K562 (cell line): ENCODE measurements around the gene SV2A. TPM values are rescaled to one million over a fixed set of nuclear protein-coding genes. Genes with fewer than 3 reads are reported as not detected.

Experiments
- ATAC-seq: fragments of 200-7000 bp; cut with Tn5 transposase; 3 replicates; pipeline ENCODE4 v1.9.1; 2020; ENCODE audit warnings: moderate library complexity
- BruUV-seq: library from RNA; stranded (reverse); fragments of 400-500 nt; replicated peaks from 2 replicates; lab custom pipeline; 2021; lab: Mats Ljungman, UMichigan
- CTCF ChIA-PET: fragments of 300-600 bp; formaldehyde crosslinking; extraction: SDS; loops from one replicate; lab custom pipeline; 2021; ENCODE audit warnings: low intra/inter-chr PET ratio; lab: Yijun Ruan, JAX
- POLR2A ChIA-PET: fragments of 300-600, 350-650 bp; sonication (Branson Sonifier 250); formaldehyde crosslinking; extraction: SDS; loops from one replicate; lab custom pipeline; 2021; ENCODE audit warnings: antibody characterized with exemption, inconsistent platforms; lab: Yijun Ruan, JAX
- DNase-seq, 4 experiments: peaks; one replicate each; pipeline versions ENCODE4 v3.0.0 to v3.0.0-alpha.2; 2011 to 2018; ENCODE audit warnings: low spot score in 3 of 4, mixed read lengths in 3 of 4; ENCODE audit errors: extremely low read depth in 1 of 4
- FAIRE-seq: peaks from 2 replicates; lab custom pipeline; 2011; peaks lifted over from hg19 to GRCh38; lab: Jason Lieb, UNC
- H2AFZ ChIP-seq: 2 replicates; pipeline ENCODE4 v1.6.0; 2011; ENCODE audit warnings: low read depth, low read length, control low read depth, inconsistent platforms
- H3K27ac ChIP-seq: fragments of 200-600 bp; 3 replicates; pipeline ENCODE4 v1.8.0; 2011; ENCODE audit warnings: low read depth, mild to moderate bottlenecking, control low read depth, inconsistent platforms, low read length, moderate library complexity, mixed read lengths; ENCODE audit errors: extremely low read depth
- H3K27me3 ChIP-seq, 2 experiments: fragments of 300-600 bp in 1 of 2; 2 replicates in 1 of 2; 3 replicates in 1 of 2; pipeline versions ENCODE4 v1.6.0 to v1.8.0; 2011; ENCODE audit warnings: inconsistent platforms in 2 of 2, low read length in 2 of 2, mild to moderate bottlenecking in 1 of 2, mixed read lengths in 1 of 2, moderate library complexity in 1 of 2; ENCODE audit not compliant: control insufficient read depth in 2 of 2, insufficient read depth in 2 of 2
- H3K36me3 ChIP-seq: fragments of 300-600 bp; 3 replicates; pipeline ENCODE4 v1.8.0; 2011; ENCODE audit warnings: mild to moderate bottlenecking, low read length, inconsistent platforms; ENCODE audit not compliant: control insufficient read depth, insufficient read depth
- H3K4me1 ChIP-seq, 2 experiments: fragments of 200-600 bp in 1 of 2; replicated peaks in 1 of 2; 2 replicates in 1 of 2; 3 replicates in 1 of 2; pipeline versions ENCODE4 v1.5.1 to v1.8.0; 2011; ENCODE audit warnings: inconsistent platforms in 2 of 2, low read length in 2 of 2, mild to moderate bottlenecking in 1 of 2, mixed read lengths in 1 of 2, moderate library complexity in 1 of 2; ENCODE audit not compliant: control insufficient read depth in 2 of 2, insufficient read depth in 2 of 2
- H3K4me2 ChIP-seq: 2 replicates; pipeline ENCODE4 v1.6.1; 2011; ENCODE audit warnings: low read length, control low read depth, inconsistent platforms, mixed read lengths; ENCODE audit not compliant: insufficient read depth
- H3K4me3 ChIP-seq: fragments of 200-600 bp; sonication (generic), shearing (Covaris generic); 2 replicates; pipeline ENCODE4 v1.5.1; 2016; ENCODE audit warnings: control low read depth, inconsistent platforms
- H3K79me2 ChIP-seq: fragments of 200-600 bp; 3 replicates; pipeline ENCODE4 v1.8.0; 2011; ENCODE audit warnings: low read length, inconsistent platforms; ENCODE audit not compliant: control insufficient read depth, insufficient read depth
- H3K9ac ChIP-seq, 2 experiments: 2 replicates each; pipeline versions ENCODE4 v1.6.0 to v1.6.1; 2011; ENCODE audit warnings: low read depth in 2 of 2, low read length in 2 of 2, control low read depth in 1 of 2, inconsistent platforms in 1 of 2, mild to moderate bottlenecking in 1 of 2, mixed read lengths in 1 of 2; ENCODE audit not compliant: insufficient read depth in 1 of 2
- H3K9me1 ChIP-seq: one replicate; pipeline ENCODE4 v1.6.0; 2011; ENCODE audit warnings: inconsistent platforms, mild to moderate bottlenecking, low read length, moderate library complexity; ENCODE audit not compliant: control insufficient read depth, insufficient read depth
- H3K9me3 ChIP-seq: replicated peaks from 2 replicates; pipeline ENCODE4 v1.5.1; 2011; ENCODE audit warnings: low read depth, low read length, inconsistent platforms; ENCODE audit not compliant: control insufficient read depth, insufficient read depth
- H4K20me1 ChIP-seq: replicated peaks from 2 replicates; pipeline ENCODE4 v1.6.1; 2011; ENCODE audit warnings: low read length, inconsistent platforms, mixed read lengths; ENCODE audit not compliant: control insufficient read depth, insufficient read depth
- BACH1 ChIP-seq: fragments of 200-800 bp; sonication (Bioruptor generic); IDR thresholded peaks from 2 replicates; pipeline ENCODE4 v1.6.1; 2016; ENCODE audit warnings: missing genetic modification characterization, missing compliant biosample characterization
- EP400 ChIP-seq: fragments of 450-650 bp; IDR thresholded peaks from 2 replicates; pipeline ENCODE4 v1.6.1; 2017; ENCODE audit warnings: antibody characterized with exemption, mild to moderate bottlenecking, moderate library complexity
- FOS ChIP-seq: IDR thresholded peaks from 3 replicates; pipeline ENCODE4 v1.6.1; 2011; ENCODE audit not compliant: insufficient read length; ENCODE audit errors: extremely low read depth
- LARP7 ChIP-seq: fragments of 450-650 bp; IDR thresholded peaks from 2 replicates; pipeline ENCODE4 v1.6.1; 2016
- MCM5 ChIP-seq: fragments of 450-650 bp; IDR thresholded peaks from 2 replicates; pipeline ENCODE4 v1.6.1; 2016; ENCODE audit warnings: low read depth
- MTA2 ChIP-seq: fragments of 450-650 bp; IDR thresholded peaks from 2 replicates; pipeline ENCODE4 v1.6.1; 2016; ENCODE audit warnings: low read depth
- POLR3A ChIP-seq: IDR thresholded peaks from 2 replicates; pipeline ENCODE4 v1.6.1; 2011; ENCODE audit warnings: borderline replicate concordance, mild to moderate bottlenecking, moderate library complexity; ENCODE audit not compliant: insufficient read length, insufficient read depth; ENCODE audit errors: extremely low read depth
- POLR3G ChIP-seq: IDR thresholded peaks from 2 replicates; pipeline ENCODE4 v1.6.1; 2011; ENCODE audit not compliant: insufficient read length, insufficient replicate concordance; ENCODE audit errors: extremely low read depth
- PRPF4 ChIP-seq: fragments of 200-400 bp; formaldehyde crosslinking; IDR thresholded peaks from one replicate; pipeline ENCODE4 v1.6.1; 2017; ENCODE audit warnings: low read length, low read depth, mild to moderate bottlenecking; ENCODE audit not compliant: insufficient read depth, poor library complexity, severe bottlenecking
- TEAD1 ChIP-seq, 2 experiments: fragments of 450-650 bp in 1 of 2; sonication (generic) in 1 of 2; formaldehyde crosslinking; IDR thresholded peaks; 2 replicates each; pipeline versions ENCODE4 v1.4.0 to v1.8.0; 2020 to 2022; ENCODE audit warnings: mild to moderate bottlenecking in 2 of 2, missing genetic modification reagents in 1 of 2
- ZBTB1 ChIP-seq: sonication (generic); formaldehyde crosslinking; IDR thresholded peaks from 2 replicates; pipeline ENCODE4 v1.8.1; 2023; ENCODE audit warnings: missing genetic modification reagents, low read depth, mild to moderate bottlenecking, borderline replicate concordance
- ZNF143 ChIP-seq: sonication (generic); formaldehyde crosslinking; IDR thresholded peaks from 2 replicates; pipeline ENCODE4 v1.9.0; 2022; ENCODE audit warnings: mild to moderate bottlenecking, missing genetic modification reagents
- ZNF24 ChIP-seq: fragments of 450-650 bp; IDR thresholded peaks from 2 replicates; pipeline ENCODE4 v1.6.1; 2016
- ZNF253 ChIP-seq: fragments of 250-450 bp; sonication (Bioruptor Pico); conservative IDR thresholded peaks from 2 replicates; pipeline ENCODE4 v1.6.1; 2021; ENCODE audit warnings: mild to moderate bottlenecking
- ZNF324 ChIP-seq: fragments of 250-450 bp; sonication (Bioruptor Pico); IDR thresholded peaks from 2 replicates; pipeline ENCODE4 v1.4.0; 2020; ENCODE audit warnings: mild to moderate bottlenecking
- ZNF589 ChIP-seq: fragments of 200-800 bp; sonication (Bioruptor generic); IDR thresholded peaks from 2 replicates; pipeline ENCODE4 v1.6.1; 2016; ENCODE audit warnings: low read depth, missing genetic modification characterization, missing compliant biosample characterization
- WGBS: fragments of 100-300 bp; shearing (Covaris generic); methylation state at CpG from one replicate; pipeline ENCODE4 v1.1.6; 2016; ENCODE audit warnings: low coverage, mixed read lengths; ENCODE audit not compliant: insufficient coverage; ENCODE audit errors: missing lambda C conversion rate; 5-methylcytosine and 5-hydroxymethylcytosine counted together
- in situ Hi-C: fragments of 300-500 bp; cut with MboI; formaldehyde crosslinking; loops from 4 replicates; pipeline ENCODE4 v1.15.0; 2018; ENCODE audit warnings: inconsistent platforms, mixed read lengths
- intact Hi-C: fragments of 100-400 bp; cut with micrococcal nuclease; formaldehyde crosslinking; loops from 2 replicates; pipeline ENCODE4 v1.14.2; 2022
- polyA plus RNA-seq, 8 experiments: library from polyadenylated mRNA; depleted of rRNA in 4 of 8; stranded (reverse) in 5 of 8; unstranded in 3 of 8; fragments of >200 nt; fragmentation: Nextera tagmentation in 2 of 8; fragmentation: Illumina TruSeq in 1 of 8; extraction: Ambion mirVana in 2 of 8; extraction: Trizol in 1 of 8; gene quantifications; 2 replicates each; pipeline versions ENCODE4 v1.2.1 to v1.2.3, GENCODE V29; 2011 to 2014; ENCODE audit warnings: inconsistent platforms in 1 of 8, missing spikeins in 1 of 8
- total RNA-seq, 7 experiments: library from RNA; depleted of rRNA in 6 of 7; stranded (reverse); fragments of >200 nt in 6 of 7; fragmentation: Illumina TruSeq in 2 of 7; extraction: Trizol in 2 of 7; gene quantifications; 2 replicates each; pipeline versions ENCODE4 v1.2.1 to v1.2.3, GENCODE V29; 2011 to 2021; ENCODE audit warnings: low replicate concordance in 1 of 7
- TF ChIP-seq, protein P1 (sequence below): sonication (generic); formaldehyde crosslinking; IDR thresholded peaks from 2 replicates; pipeline ENCODE4 v1.8.0; 2023; ENCODE audit warnings: mild to moderate bottlenecking, missing genetic modification reagents
- TF ChIP-seq, protein P2 (sequence below): fragments of 250-450 bp; sonication (Bioruptor Pico); IDR thresholded peaks from 2 replicates; pipeline ENCODE4 v1.8.0; 2022; ENCODE audit warnings: moderate library complexity, mild to moderate bottlenecking, inconsistent platforms
- TF ChIP-seq, protein P3 (sequence below): fragments of 250-450 bp; sonication (Bioruptor Pico); IDR thresholded peaks from 2 replicates; pipeline ENCODE4 v1.8.0; 2021; ENCODE audit warnings: mild to moderate bottlenecking, moderate library complexity

The SV2A gene
- total and polyA plus RNA-seq, 9 of the 15 experiments (the other 6 are each of a cell fraction or from before 2014, with no cell fraction given), result 0.07 to 0.22 (median 0.11) TPM; not detected in 1

DNA sequence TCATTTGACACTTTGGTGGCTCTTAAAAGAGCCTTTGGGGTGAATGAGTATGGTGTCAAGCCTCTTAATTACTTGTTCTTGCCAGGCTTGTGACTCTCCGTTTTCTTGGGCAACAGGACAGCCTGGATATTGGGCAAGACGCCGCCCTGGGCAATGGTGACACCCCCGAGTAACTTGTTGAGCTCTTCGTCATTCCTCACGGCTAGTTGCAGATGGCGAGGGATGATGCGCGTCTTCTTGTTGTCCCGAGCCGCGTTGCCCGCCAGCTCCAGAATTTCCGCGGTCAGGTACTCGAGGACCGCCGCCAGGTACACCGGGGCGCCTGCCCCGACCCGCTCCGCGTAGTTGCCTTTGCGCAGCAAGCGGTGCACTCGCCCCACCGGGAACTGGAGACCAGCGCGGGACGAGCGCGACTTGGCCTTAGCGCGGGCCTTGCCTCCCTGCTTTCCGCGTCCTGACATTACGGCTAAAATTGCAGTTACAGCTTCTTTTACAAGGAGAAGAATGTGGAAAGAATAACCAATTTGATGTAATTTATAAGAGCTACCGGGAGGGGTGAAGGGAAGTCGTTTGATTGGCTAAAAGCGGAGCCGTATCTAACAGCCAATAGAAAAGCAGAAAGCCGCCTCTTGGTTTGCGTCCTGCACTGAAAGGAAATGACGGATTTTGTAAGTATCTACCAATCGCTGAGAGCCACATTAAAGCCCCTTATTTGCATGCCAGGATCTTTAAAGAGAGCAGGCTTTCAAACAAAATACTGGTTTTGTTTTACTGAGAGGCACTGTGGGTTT, 30.0 kb downstream of the SV2A start:
- H3K9me1 ChIP-seq, result no peaks in the 10 kb centered on the region
- peaks cover 40% of the 10 kb centered on the region for H3K79me2 ChIP-seq
- no peaks in the 10 kb centered on the region for H3K27me3 ChIP-seq
- ATAC-seq (peak; percentile 70), FAIRE-seq (peak; percentile 85), DNase-seq (peak; percentile 70 to 95 (median 82))
- intact Hi-C loops (loop anchor here (1.0 to 2.0 kb wide), 3 partner anchors 40 to 163 kb away; partner anchors contain the start of gene SF3B4), in situ Hi-C loops (loop anchor here (5.0 kb wide), 1 partner anchor 45 kb away; a partner anchor contains a TSS)
- TSS peak; percentile 26 for BruUV-seq
- POLR2A ChIA-PET, result interaction anchor here (0.6 to 5.9 kb wide), 49 partner anchors 9 to 1183 kb away, joined by 3 to 71 read pairs (median 5); partner anchors contain the start of genes MTMR11, OTUD7B, SF3B4 and VPS45
- H3K36me3 ChIP-seq, result peaks cover 9% of the 10 kb centered on the region; the same call in 2 of the 3 replicates
- H3K9ac ChIP-seq, result peak overlapping the region; percentile 93 to 95
- H4K20me1 ChIP-seq, result peaks cover 23% of the 10 kb centered on the region
- CTCF ChIA-PET, result interaction anchor here (0.7 to 1.9 kb wide), 4 partner anchors 54 to 300 kb away, joined by 3 to 8 read pairs (median 4); no protein-coding TSS in a partner anchor
- H3K9me3 ChIP-seq, result no peaks in the 10 kb centered on the region
- H3K4me2 ChIP-seq, result peak overlapping the region; percentile 99
- H3K4me3 ChIP-seq, result peak overlapping the region; percentile 64
- H3K4me1 ChIP-seq, result peaks cover 8 to 24% of the 10 kb centered on the region in 2 experiments
- under 1% methylated on average over 41 of the region's 46 CpGs for WGBS
- H2AFZ ChIP-seq, result peak overlapping the region; percentile 60
- H3K27ac ChIP-seq, result peak overlapping the region; percentile 98
- peak; percentile 47; the same call in 1 of the 2 replicates for TF ChIP-seq ZBTB1 (CRISPR knock-in tag)
- TF ChIP-seq ZNF324, result no peak
- no peak for TF ChIP-seq TEAD1 (CRISPR knock-in tag; IDR thresholded peaks at IDR 0.05)
- no peak for TF ChIP-seq MCM5
- TF ChIP-seq, protein P1, sequence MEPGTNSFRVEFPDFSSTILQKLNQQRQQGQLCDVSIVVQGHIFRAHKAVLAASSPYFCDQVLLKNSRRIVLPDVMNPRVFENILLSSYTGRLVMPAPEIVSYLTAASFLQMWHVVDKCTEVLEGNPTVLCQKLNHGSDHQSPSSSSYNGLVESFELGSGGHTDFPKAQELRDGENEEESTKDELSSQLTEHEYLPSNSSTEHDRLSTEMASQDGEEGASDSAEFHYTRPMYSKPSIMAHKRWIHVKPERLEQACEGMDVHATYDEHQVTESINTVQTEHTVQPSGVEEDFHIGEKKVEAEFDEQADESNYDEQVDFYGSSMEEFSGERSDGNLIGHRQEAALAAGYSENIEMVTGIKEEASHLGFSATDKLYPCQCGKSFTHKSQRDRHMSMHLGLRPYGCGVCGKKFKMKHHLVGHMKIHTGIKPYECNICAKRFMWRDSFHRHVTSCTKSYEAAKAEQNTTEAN (CRISPR knock-in tag), result 0 out of 2 replicates have a peak, but pooled peaks have one; percentile 75
- TF ChIP-seq ZNF589, result no peak
- 0 out of 2 replicates have a peak, but pooled peaks have one; percentile 29 for TF ChIP-seq ZNF253 (CRISPR knock-in tag)
- no peak for TF ChIP-seq MTA2
- TF ChIP-seq PRPF4, result peak; percentile 98
- TF ChIP-seq LARP7, result no peak; the same call in 1 of the 2 replicates
- no peak for TF ChIP-seq POLR3G
- peak; percentile 85 for TF ChIP-seq FOS
- TF ChIP-seq, protein P2, sequence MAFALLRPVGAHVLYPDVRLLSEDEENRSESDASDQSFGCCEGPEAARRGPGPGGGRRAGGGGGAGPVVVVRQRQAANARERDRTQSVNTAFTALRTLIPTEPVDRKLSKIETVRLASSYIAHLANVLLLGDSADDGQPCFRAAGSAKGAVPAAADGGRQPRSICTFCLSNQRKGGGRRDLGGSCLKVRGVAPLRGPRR (CRISPR knock-in tag), result no peak
- TF ChIP-seq ZNF24, result peak; percentile 17; the same call in 1 of the 2 replicates
- no peak for TF ChIP-seq EP400
- TF ChIP-seq, protein P3, sequence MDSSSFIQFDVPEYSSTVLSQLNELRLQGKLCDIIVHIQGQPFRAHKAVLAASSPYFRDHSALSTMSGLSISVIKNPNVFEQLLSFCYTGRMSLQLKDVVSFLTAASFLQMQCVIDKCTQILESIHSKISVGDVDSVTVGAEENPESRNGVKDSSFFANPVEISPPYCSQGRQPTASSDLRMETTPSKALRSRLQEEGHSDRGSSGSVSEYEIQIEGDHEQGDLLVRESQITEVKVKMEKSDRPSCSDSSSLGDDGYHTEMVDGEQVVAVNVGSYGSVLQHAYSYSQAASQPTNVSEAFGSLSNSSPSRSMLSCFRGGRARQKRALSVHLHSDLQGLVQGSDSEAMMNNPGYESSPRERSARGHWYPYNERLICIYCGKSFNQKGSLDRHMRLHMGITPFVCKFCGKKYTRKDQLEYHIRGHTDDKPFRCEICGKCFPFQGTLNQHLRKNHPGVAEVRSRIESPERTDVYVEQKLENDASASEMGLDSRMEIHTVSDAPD (CRISPR knock-in tag), result no peak
- no peak for TF ChIP-seq BACH1 (tag)
- TF ChIP-seq ZNF143 (CRISPR knock-in tag), result no peak
- TF ChIP-seq POLR3A, result no peak
